HEK293 (cell line): ENCODE results near the gene EBF3.

ENCODE experiments used
- CTCF ChIA-PET: fragments of 350-600 bp; formaldehyde crosslinking; extraction: SDS; loops from one replicate; lab custom pipeline; 2021; ENCODE audit warnings: antibody characterized with exemption; lab: Yijun Ruan, JAX
- POLR2A ChIA-PET: fragments of 300-600 bp; formaldehyde crosslinking; extraction: SDS; loops from one replicate; lab custom pipeline; 2020; ENCODE audit warnings: antibody characterized with exemption, inconsistent platforms; lab: Yijun Ruan, JAX
- H3K27ac ChIP-seq: fragments of 200-500 bp; sonication (Bioruptor generic); 2 replicates; pipeline ENCODE4 v1.5.1; 2014; ENCODE audit warnings: low read depth, low read length, control low read depth, inconsistent platforms; ENCODE audit errors: extremely low read depth
- H3K36me3 ChIP-seq, 2 experiments: fragments of 200-500 bp in 1 of 2; sonication (Bioruptor generic) in 1 of 2; 1 replicate in 1 of 2; 2 replicates in 1 of 2; pipeline ENCODE4 v1.5.1; 2014 to 2017; ENCODE audit warnings: inconsistent platforms in 2 of 2, low read length in 2 of 2; ENCODE audit not compliant: control insufficient read depth in 2 of 2, insufficient read depth in 1 of 2
- H3K4me1 ChIP-seq: fragments of 200-500 bp; sonication (Bioruptor generic); 2 replicates; pipeline ENCODE4 v1.5.1; 2014; ENCODE audit warnings: mild to moderate bottlenecking, low read length, inconsistent platforms; ENCODE audit not compliant: control insufficient read depth, insufficient read depth
- H3K4me3 ChIP-seq: 2 replicates; pipeline ENCODE4 v1.5.1; 2011; ENCODE audit warnings: low read depth, mild to moderate bottlenecking, control low read depth, low read length, moderate library complexity
- H3K9me3 ChIP-seq: fragments of 200-500 bp; sonication (Bioruptor generic); 2 replicates; pipeline ENCODE4 v1.5.1; 2014; ENCODE audit warnings: low read depth, low read length, inconsistent platforms; ENCODE audit not compliant: control insufficient read depth, insufficient read depth
- GLI4 ChIP-seq: fragments of 450-650 bp; formaldehyde crosslinking; IDR thresholded peaks from 2 replicates; pipeline ENCODE4 v1.5.1; 2016; ENCODE audit warnings: missing biosample characterization, missing genetic modification characterization
- KLF1 ChIP-seq: fragments of 450-650 bp; formaldehyde crosslinking; IDR thresholded peaks from 2 replicates; pipeline ENCODE4 v1.5.1; 2016; ENCODE audit warnings: missing biosample characterization, missing genetic modification characterization
- MZF1 ChIP-seq: fragments of 450-650 bp; formaldehyde crosslinking; IDR thresholded peaks from 2 replicates; pipeline ENCODE4 v1.5.1; 2017; ENCODE audit warnings: missing biosample characterization, missing genetic modification characterization, borderline replicate concordance
- ZBTB48 ChIP-seq: fragments of 450-650 bp; formaldehyde crosslinking; IDR thresholded peaks from 2 replicates; pipeline ENCODE4 v1.5.1; 2016; ENCODE audit warnings: missing biosample characterization, missing genetic modification characterization
- ZFP37 ChIP-seq: fragments of 450-650 bp; formaldehyde crosslinking; IDR thresholded peaks from 2 replicates; pipeline ENCODE4 v1.5.1; 2016; ENCODE audit warnings: missing biosample characterization, missing genetic modification characterization
- ZIC2 ChIP-seq: fragments of 450-650 bp; formaldehyde crosslinking; IDR thresholded peaks from 2 replicates; pipeline ENCODE4 v1.5.1; 2016; ENCODE audit warnings: missing biosample characterization, missing genetic modification characterization
- ZNF138 ChIP-seq: fragments of 450-650 bp; formaldehyde crosslinking; IDR thresholded peaks from 2 replicates; pipeline ENCODE4 v1.5.1; 2016; ENCODE audit warnings: missing biosample characterization, missing genetic modification characterization, borderline replicate concordance
- ZNF148 ChIP-seq: fragments of 450-650 bp; formaldehyde crosslinking; IDR thresholded peaks from 2 replicates; pipeline ENCODE4 v1.5.0; 2017; ENCODE audit warnings: missing biosample characterization, missing genetic modification characterization, borderline replicate concordance
- ZNF214 ChIP-seq: fragments of 450-650 bp; formaldehyde crosslinking; IDR thresholded peaks from 2 replicates; pipeline ENCODE4 v1.5.1; 2017; ENCODE audit warnings: missing biosample characterization, mild to moderate bottlenecking, missing genetic modification characterization, borderline replicate concordance
- ZNF274 ChIP-seq, 2 experiments: fragments of 200-500 bp in 1 of 2; fragments of 450-650 bp in 1 of 2; sonication (Bioruptor generic) in 1 of 2; formaldehyde crosslinking in 1 of 2; IDR thresholded peaks; 2 replicates each; pipeline versions ENCODE4 v1.5.1 to v1.6.1; 2014 to 2016; ENCODE audit warnings: borderline replicate concordance in 1 of 2, inconsistent platforms in 1 of 2, low read length in 1 of 2, missing biosample characterization in 1 of 2, missing genetic modification characterization in 1 of 2
- ZNF324 ChIP-seq: fragments of 450-650 bp; formaldehyde crosslinking; IDR thresholded peaks from 2 replicates; pipeline ENCODE4 v1.5.1; 2016; ENCODE audit warnings: missing biosample characterization, missing genetic modification characterization
- ZNF366 ChIP-seq: fragments of 450-650 bp; formaldehyde crosslinking; conservative IDR thresholded peaks from 2 replicates; pipeline ENCODE4 v1.5.1; 2016; ENCODE audit warnings: missing biosample characterization, missing genetic modification characterization
- ZNF501 ChIP-seq: fragments of 450-650 bp; formaldehyde crosslinking; IDR thresholded peaks from 2 replicates; pipeline ENCODE4 v1.5.1; 2016; ENCODE audit warnings: missing biosample characterization, missing genetic modification characterization
- ZNF518A ChIP-seq: fragments of 450-650 bp; formaldehyde crosslinking; conservative IDR thresholded peaks from 2 replicates; pipeline ENCODE4 v1.5.1; 2016; ENCODE audit warnings: low read depth, missing biosample characterization, missing genetic modification characterization
- ZNF549 ChIP-seq: fragments of 450-650 bp; IDR thresholded peaks from 2 replicates; pipeline ENCODE4 v1.5.1; 2018; ENCODE audit warnings: missing biosample characterization, missing genetic modification characterization, mild to moderate bottlenecking, inconsistent platforms, moderate library complexity
- TF ChIP-seq, protein P1 (sequence below): fragments of 450-650 bp; formaldehyde crosslinking; IDR thresholded peaks from 2 replicates; pipeline ENCODE4 v1.5.1; 2016; ENCODE audit warnings: missing biosample characterization, missing genetic modification characterization
- TF ChIP-seq, protein P2 (sequence below): fragments of 450-650 bp; IDR thresholded peaks from 2 replicates; pipeline ENCODE4 v1.5.1; 2018; ENCODE audit warnings: missing biosample characterization, mild to moderate bottlenecking, missing genetic modification characterization
- TF ChIP-seq, protein P3 (sequence below): fragments of 450-650 bp; formaldehyde crosslinking; optimal IDR thresholded peaks from 2 replicates; pipeline ENCODE3; 2016; ENCODE audit warnings: missing biosample characterization, mild to moderate bottlenecking, missing genetic modification characterization

EBF3 gene

GRCh38 chr10:129934196-129934925, 29.7 kb downstream of the EBF3 start:
- Histone ChIP-seq H3K4me1 (no peaks in the 10 kb centered on the region), H3K4me3 (no peak overlapping the region), H3K36me3 (no peaks in the 10 kb centered on the region; a peak in 1 of 3 replicates), H3K9me3 (no peaks in the 10 kb centered on the region), H3K27ac (no peak overlapping the region)
- no peak for TF ChIP-seq ZBTB48 (tag by site-specific recombination)
- no peak for TF ChIP-seq ZFP37
- TF ChIP-seq ZNF366 (tag by site-specific recombination) = no peak
- no peak for TF ChIP-seq MZF1 (tag by site-specific recombination)
- TF ChIP-seq, protein P1, sequence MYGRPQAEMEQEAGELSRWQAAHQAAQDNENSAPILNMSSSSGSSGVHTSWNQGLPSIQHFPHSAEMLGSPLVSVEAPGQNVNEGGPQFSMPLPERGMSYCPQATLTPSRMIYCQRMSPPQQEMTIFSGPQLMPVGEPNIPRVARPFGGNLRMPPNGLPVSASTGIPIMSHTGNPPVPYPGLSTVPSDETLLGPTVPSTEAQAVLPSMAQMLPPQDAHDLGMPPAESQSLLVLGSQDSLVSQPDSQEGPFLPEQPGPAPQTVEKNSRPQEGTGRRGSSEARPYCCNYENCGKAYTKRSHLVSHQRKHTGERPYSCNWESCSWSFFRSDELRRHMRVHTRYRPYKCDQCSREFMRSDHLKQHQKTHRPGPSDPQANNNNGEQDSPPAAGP (tag by site-specific recombination) = no peak
- TF ChIP-seq ZNF518A (tag by site-specific recombination) = no peak
- no peak for TF ChIP-seq ZIC2 (tag by site-specific recombination)
- ChIA-PET CTCF (no interaction called here), POLR2A (no interaction called here)

DNA sequence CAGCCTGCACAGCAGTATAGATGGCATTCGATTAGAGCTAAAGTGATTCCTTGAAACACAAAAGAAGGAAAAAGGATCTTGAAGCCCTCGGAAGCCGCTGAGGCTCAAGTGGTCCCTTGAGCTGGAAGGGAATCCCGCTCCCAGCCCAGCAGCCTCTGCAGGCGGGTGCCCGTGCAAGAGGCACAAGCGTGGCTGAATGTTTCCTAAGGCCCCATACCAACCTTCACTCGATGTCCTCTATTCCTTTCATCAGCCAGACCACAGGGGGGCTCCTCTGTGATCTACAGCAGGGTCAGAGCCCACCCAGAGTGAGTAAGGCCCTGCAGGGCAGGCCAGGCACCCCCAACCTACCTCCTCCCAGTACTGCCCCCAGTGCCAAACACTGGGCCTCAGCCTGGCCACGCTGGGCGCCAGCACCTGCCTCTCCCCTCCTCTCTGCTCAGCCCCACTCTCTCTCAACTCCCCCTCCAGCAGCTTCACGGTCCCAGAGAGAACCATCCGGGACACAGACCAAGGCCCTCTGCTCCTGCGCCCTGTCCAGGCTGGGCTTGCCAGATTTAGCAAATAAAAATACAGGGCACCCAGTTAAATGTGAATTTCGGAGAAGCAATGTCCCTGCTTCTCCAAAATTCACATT, 30.5 kb downstream of the EBF3 start:
- TF ChIP-seq ZNF274 (IDR thresholded peaks at IDR 0.05; ENCODE audit: low read length) = no peak
- no peak for TF ChIP-seq ZNF274 (tag by site-specific recombination; IDR thresholded peaks at IDR 0.05; ENCODE audit: borderline replicate concordance)
- TF ChIP-seq KLF1 (tag by site-specific recombination) = no peak
- no peak for TF ChIP-seq ZNF148
- TF ChIP-seq ZNF324 (tag by site-specific recombination) = no peak
- TF ChIP-seq, protein P2, sequence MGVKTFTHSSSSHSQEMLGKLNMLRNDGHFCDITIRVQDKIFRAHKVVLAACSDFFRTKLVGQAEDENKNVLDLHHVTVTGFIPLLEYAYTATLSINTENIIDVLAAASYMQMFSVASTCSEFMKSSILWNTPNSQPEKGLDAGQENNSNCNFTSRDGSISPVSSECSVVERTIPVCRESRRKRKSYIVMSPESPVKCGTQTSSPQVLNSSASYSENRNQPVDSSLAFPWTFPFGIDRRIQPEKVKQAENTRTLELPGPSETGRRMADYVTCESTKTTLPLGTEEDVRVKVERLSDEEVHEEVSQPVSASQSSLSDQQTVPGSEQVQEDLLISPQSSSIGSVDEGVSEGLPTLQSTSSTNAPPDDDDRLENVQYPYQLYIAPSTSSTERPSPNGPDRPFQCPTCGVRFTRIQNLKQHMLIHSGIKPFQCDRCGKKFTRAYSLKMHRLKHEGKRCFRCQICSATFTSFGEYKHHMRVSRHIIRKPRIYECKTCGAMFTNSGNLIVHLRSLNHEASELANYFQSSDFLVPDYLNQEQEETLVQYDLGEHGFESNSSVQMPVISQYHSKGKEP (tag by site-specific recombination) = no peak
- TF ChIP-seq GLI4 (tag by site-specific recombination) = no peak
- TF ChIP-seq, protein P3, sequence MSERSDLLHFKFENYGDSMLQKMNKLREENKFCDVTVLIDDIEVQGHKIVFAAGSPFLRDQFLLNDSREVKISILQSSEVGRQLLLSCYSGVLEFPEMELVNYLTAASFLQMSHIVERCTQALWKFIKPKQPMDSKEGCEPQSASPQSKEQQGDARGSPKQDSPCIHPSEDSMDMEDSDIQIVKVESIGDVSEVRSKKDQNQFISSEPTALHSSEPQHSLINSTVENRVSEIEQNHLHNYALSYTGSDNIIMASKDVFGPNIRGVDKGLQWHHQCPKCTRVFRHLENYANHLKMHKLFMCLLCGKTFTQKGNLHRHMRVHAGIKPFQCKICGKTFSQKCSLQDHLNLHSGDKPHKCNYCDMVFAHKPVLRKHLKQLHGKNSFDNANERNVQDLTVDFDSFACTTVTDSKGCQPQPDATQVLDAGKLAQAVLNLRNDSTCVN (tag by site-specific recombination) = no peak
- no peak for TF ChIP-seq ZIC2 (tag by site-specific recombination)
- TF ChIP-seq ZNF138 (tag by site-specific recombination) = no peak
- TF ChIP-seq ZNF549 (tag by site-specific recombination) = no peak
- TF ChIP-seq ZNF214 (tag by site-specific recombination) = no peak
- TF ChIP-seq ZNF366 (tag by site-specific recombination) = no peak
- TF ChIP-seq ZNF501 (tag by site-specific recombination) = no peak
- ChIA-PET POLR2A (no interaction called here), CTCF (no interaction called here)
- no peaks in the 10 kb centered on the region for H3K9me3 ChIP-seq
- H3K4me3 ChIP-seq = no peak overlapping the region
- H3K27ac ChIP-seq = no peak overlapping the region
- H3K4me1 ChIP-seq = no peaks in the 10 kb centered on the region
- H3K36me3 ChIP-seq = no peaks in the 10 kb centered on the region; a peak in 1 of 3 replicates
